ENCODE measurements around the gene AMACR.
"Not testable (repeated sequence)": the region's sequence is repeated elsewhere in the genome, so short reads cannot be mapped to it uniquely, and the experiment has no call there.

The AMACR gene

DNA sequence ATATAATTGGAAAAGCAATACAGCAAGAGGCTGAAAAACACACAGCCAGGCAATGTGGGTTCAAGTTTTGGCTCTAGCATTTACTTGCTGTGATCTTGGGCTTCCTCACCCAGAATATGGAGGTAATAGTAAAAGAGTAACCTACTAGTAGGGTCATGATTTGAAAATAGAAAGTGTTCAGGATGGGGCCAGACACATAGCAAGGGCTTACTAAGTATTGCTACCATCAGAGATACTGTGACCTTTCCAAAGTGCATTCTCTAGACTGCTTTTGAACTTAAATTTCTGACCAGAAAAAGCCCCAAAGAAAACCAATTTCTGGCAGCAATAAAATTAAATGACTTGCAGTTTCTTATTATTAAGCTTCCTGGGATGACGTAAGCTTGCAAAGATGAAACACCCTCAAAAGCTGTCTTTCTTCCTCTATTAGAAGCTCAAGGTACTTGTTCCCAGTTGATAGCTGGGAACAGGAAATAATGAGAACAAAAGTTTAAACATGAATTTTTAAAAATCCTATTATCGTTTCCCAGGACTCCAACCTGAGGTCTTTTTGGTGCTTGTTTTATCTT lies 43.6 kb downstream of the AMACR start:
- no peak for DNase-seq

DNA sequence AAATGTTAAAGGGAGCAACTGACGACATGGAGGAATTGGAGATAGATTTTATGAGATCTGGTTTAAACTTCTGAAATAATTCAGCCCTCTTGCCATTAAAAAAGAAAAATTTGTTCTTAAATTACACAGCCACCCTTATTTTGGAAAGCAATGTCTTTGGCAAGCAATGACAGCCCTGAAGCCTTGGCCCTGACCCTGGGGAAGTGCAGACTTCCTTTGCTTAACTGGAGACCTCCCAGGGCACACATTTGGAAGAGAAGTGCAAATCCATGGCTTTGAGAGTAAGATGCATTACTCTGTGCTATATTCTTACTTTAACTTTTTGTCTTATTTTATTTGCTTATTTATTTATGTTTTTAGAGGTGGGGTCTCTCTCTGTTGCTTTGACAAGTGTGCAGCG lies 49.7 kb downstream of the AMACR start:
- DNase-seq = no peak

DNA sequence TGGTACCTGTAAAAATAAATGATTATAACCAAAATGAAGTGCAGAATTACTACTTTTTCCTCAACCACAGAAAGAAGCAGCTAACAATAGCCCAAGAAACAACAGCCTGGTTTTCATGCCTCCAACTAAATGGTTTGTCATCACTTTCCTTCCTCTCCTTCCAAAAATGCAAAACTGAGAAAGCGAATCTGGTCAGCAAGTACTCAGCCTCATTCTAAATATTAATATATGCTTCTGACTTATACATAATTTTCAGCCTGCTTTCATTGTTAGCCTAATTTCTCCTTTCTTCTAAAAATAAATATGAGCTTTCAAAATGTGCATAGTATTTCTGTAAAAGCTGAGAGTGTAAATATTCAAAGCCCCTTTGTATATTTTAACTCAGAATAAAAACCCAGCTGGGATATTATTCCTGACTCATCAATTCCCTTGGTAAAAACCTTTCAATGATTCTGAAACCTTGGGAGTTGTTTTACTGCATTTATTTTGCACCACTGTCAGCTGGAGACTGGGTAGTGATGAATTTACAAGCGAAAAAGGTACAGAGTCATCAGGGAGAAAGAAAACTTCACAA lies 50.2 kb downstream of the AMACR start:
- DNase-seq = no peak

- not testable (repeated sequence) for DNase-seq
These were observed 55.7 kb downstream of the AMACR start for GRCh38 chr5:33952175-33952574.

DNA sequence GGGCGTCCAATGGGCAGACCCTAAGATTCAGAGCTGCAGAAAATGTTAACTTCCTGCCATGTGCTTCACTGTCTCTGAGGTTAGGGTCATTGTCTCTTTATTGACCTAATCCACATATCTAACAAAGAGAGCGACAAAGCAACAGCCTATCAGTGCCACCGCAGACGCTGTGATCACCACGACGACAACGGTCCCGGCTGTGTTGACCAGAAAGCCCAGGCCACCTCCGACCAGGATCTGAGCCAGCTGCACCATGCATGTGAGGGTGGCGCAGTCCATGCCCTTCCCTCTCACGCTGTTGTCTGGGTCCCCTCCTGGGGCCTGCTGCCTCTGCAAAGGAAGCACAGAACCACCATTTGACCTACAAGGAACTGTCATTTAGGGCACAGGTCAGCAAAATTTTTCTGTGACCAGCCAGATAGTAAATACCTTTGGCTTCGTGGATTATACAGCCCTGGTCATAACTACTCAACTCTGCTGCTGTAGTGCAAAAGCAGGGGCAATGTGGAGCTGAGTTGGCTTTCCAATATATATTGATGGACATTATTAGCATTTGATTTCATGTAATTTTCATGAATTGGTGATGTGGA lies 63.2 kb downstream of the AMACR start:
- no peak for DNase-seq

DNA sequence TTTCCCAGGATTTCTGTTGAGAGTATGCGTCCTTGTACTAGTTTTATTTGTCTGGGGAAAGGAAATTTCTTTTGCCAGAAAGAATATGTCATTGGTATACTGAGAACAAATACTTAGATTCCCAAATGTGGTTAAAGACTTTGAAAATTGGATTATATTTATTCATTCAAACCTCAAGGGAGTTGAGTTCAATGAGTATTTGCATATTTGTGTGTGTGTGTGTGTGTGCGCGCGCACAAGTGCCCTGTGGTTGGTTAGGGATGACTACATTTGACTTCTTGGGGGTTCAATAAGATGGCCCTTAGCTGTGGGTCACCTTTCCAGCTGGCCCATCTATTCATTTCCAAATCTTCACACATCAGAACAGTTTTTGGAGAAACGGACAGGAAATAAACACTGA lies 66.8 kb downstream of the AMACR start:
- DNase-seq = peak; percentile 84

- peak; percentile 41 for DNase-seq
These were observed 68.1 kb downstream of the AMACR start for GRCh38 chr5:33939556-33940262.

- DNase-seq = peak; percentile 65
These were observed 69.0 kb downstream of the AMACR start for GRCh38 chr5:33938881-33939280.

GRCh38 chr5:33938507-33938796 lies 69.4 kb downstream of the AMACR start:
- DNase-seq = peak; percentile 61

DNA sequence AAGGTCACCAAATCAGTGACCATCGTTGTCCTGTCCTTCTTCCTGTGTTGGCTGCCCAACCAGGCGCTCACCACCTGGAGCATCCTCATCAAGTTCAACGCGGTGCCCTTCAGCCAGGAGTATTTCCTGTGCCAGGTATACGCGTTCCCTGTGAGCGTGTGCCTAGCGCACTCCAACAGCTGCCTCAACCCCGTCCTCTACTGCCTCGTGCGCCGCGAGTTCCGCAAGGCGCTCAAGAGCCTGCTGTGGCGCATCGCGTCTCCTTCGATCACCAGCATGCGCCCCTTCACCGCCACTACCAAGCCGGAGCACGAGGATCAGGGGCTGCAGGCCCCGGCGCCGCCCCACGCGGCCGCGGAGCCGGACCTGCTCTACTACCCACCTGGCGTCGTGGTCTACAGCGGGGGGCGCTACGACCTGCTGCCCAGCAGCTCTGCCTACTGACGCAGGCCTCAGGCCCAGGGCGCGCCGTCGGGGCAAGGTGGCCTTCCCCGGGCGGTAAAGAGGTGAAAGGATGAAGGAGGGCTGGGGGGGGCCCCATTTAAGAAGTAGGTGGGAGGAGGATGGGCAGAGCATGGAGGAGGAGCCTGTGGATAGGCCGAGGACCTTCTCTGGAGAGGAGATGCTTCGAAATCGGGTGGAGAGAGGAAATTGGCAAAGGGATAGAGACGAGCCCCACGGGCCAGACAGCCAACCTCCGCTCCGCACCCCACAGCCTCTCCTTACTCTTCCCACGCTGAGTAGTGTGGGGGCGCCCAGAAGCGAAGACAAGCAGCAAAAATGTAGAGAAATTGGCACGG lies 69.9 kb downstream of the AMACR start:
- DNase-seq = peak; percentile 67

DNA sequence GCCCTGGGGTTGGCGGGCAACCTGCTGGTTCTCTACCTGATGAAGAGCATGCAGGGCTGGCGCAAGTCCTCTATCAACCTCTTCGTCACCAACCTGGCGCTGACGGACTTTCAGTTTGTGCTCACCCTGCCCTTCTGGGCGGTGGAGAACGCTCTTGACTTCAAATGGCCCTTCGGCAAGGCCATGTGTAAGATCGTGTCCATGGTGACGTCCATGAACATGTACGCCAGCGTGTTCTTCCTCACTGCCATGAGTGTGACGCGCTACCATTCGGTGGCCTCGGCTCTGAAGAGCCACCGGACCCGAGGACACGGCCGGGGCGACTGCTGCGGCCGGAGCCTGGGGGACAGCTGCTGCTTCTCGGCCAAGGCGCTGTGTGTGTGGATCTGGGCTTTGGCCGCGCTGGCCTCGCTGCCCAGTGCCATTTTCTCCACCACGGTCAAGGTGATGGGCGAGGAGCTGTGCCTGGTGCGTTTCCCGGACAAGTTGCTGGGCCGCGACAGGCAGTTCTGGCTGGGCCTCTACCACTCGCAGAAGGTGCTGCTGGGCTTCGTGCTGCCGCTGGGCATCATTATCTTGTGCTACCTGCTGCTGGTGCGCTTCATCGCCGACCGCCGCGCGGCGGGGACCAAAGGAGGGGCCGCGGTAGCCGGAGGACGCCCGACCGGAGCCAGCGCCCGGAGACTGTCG lies 70.7 kb downstream of the AMACR start:
- DNase-seq = peak; percentile 35

- DNase-seq = peak; percentile 55
These were observed 71.4 kb downstream of the AMACR start, which contains the start of gene RXFP3 for GRCh38 chr5:33936381-33937016. RXFP3 (plus strand) TSS chr5:33936386; CDS start chr5:33936741, 355 bp downstream.

Data from NCI-H345 (cell line).